ENCODE measurements around the gene CRB3. TPM values are rescaled to one million over a fixed set of nuclear protein-coding genes. Genes with fewer than 3 reads are reported as not detected.

CRB3 gene
- total and polyA plus RNA-seq, 2 of the 8 experiments (the other 6 are each of a cell fraction or from before 2014, with no cell fraction given), result 21.1 to 24.6 TPM

- no peak for TF ChIP-seq NANOG (IDR thresholded peaks at IDR 0.05; ENCODE audit: insufficient read depth, low read depth, low read length, poor library complexity, severe bottlenecking)
These were observed 31.9 kb downstream of the CRB3 start (continued) for GRCh38 chr19:6495947-6496346.

Data from H1 (cell line).